GM12865 (cell line): ENCODE results near the gene OBI1.
"Not testable (repeated sequence)": the region's sequence is repeated elsewhere in the genome, so short reads cannot be mapped to it uniquely, and the experiment has no call there.

Source experiments
- DNase-seq: peaks from one replicate; pipeline ENCODE4 v3.0.0; 2010; ENCODE audit warnings: low read depth
- H3K4me3 ChIP-seq: 2 replicates; pipeline ENCODE4 v1.5.1; 2011; ENCODE audit warnings: mild to moderate bottlenecking, low read depth, low read length, control low read depth
- TF ChIP-seq, protein P1 (sequence below): IDR thresholded peaks from 2 replicates; pipeline ENCODE4 v1.5.1; 2011; ENCODE audit warnings: low read length, control low read depth, low read depth, inconsistent platforms; ENCODE audit not compliant: insufficient read depth; ENCODE audit errors: missing control alignments

The OBI1 gene

DNA sequence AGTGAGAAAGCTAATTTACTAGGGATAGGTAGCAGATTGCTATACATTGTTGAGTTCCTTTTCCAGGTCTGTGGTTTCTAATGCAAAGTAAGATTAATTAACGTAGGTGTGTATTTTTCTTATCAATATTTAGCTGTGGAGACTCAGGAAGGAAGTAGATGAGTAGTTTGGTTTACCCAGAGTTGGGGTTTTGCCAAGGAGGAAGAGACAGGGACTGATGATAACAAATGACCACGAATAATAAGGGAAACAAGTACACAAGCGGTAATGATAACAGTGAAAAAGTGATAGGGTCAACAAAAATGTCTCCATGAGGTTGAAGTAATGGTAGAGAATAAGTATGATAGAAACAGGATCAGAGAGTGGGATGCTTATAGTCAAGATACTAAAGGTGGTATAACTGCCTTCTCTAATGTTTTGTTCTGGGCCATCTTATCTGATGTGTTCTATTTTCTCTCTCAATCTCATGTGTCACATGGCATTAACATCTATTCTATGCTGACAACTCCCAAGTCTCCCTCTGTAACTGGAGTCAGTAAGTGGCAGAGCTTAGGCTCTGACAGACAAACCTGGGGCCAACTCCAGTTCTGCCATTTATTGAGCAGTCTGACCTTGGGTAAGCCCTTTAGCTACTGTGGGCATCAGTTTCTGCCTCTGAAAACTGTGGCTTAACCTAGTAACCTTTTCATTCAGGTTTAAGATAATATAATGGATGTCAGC lies 8.8 kb downstream of the OBI1 start:
- TF ChIP-seq, protein P1, sequence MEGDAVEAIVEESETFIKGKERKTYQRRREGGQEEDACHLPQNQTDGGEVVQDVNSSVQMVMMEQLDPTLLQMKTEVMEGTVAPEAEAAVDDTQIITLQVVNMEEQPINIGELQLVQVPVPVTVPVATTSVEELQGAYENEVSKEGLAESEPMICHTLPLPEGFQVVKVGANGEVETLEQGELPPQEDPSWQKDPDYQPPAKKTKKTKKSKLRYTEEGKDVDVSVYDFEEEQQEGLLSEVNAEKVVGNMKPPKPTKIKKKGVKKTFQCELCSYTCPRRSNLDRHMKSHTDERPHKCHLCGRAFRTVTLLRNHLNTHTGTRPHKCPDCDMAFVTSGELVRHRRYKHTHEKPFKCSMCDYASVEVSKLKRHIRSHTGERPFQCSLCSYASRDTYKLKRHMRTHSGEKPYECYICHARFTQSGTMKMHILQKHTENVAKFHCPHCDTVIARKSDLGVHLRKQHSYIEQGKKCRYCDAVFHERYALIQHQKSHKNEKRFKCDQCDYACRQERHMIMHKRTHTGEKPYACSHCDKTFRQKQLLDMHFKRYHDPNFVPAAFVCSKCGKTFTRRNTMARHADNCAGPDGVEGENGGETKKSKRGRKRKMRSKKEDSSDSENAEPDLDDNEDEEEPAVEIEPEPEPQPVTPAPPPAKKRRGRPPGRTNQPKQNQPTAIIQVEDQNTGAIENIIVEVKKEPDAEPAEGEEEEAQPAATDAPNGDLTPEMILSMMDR = no peak
- H3K4me3 ChIP-seq = no peak overlapping the region
- DNase-seq = no peak

DNA sequence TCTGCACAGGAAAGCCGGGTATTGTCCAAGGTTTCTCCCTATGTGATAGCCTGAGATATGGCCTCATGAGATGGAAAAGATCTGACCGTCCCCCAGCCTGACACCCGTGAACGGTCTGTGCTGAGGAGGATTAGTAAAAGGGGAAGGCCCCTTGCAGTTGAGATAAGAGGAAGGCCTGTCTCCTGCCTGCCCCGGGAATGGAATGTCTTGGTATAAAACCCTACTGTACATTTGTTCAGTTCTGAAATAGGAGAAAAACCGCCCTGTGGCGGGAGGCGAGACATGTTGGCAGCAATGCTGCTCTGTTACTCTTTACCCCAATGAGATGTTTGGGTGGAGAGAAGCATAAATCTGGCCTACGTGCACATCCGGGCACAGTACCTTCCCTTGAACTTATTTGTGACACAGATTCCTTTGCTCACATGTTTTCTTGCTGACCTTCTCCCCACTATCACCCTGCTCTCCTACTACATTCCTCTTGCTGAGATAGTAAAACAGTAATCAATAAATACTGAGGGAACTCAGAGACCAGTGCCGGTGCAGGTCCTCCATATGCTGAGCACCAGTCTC lies 11.8 kb downstream of the OBI1 start:
- not testable (repeated sequence) for DNase-seq, H3K4me3 ChIP-seq

DNA sequence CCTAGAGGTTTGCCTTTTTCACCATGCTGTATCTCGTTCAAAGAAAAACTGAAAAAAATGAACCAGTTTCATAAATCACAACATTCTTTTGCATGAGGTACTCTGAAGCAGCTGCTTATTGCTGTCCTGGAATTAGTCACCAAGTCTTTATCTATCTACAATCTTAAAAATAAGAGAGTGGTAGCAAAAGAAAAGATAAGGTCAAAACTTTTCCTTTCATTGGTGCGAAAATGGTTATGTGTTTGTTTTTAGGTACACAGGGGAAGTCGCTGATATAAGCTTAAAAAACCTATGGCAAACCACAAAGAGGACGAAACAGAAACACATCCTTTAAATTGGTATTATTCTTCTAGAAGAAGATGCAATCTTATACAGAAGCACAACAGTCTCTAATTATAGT lies 20.7 kb downstream of the OBI1 start:
- no peak overlapping the region for H3K4me3 ChIP-seq
- TF ChIP-seq, protein P1 = no peak
- no peak for DNase-seq

DNA sequence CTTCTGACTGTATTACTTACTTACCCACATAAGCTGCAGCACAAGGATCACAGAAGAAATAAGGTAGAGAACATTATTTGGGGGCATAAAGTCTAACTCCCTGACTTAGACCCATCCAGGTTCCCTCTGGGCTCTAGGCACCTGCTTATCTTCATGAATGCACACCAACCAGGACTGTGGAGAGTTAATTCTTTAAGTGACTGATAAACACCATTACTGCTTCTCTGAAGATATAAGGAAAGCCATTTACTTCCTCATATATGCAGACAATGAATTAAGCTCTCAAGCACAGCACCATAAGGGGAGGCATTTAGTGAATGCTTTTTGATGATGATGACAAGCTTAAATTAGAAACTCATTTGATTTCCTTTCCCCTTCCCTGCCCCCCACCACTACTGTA lies 22.5 kb downstream of the OBI1 start:
- H3K4me3 ChIP-seq = no peak overlapping the region
- DNase-seq = no peak
- TF ChIP-seq, protein P1 = no peak

DNA sequence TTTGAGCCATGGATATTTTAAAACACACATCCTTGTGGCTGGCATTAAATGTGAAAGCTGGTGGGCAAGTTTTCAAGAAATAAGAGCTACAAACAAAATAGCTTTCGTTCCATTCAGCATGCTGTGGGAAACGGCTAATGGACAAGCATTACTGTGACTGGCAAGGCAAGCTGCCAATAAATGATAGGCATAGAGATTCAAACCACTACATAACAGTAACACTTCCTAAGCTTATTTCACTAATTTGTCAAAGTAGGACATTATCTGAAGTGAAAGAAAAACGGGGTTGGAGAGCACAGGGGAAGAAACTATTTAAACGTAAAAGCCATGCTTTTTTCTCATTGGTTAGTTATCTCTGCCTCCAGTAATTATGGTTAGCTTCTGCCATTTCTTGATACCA lies 26.0 kb downstream of the OBI1 start:
- TF ChIP-seq, protein P1 = no peak
- H3K4me3 ChIP-seq = no peak overlapping the region

DNA sequence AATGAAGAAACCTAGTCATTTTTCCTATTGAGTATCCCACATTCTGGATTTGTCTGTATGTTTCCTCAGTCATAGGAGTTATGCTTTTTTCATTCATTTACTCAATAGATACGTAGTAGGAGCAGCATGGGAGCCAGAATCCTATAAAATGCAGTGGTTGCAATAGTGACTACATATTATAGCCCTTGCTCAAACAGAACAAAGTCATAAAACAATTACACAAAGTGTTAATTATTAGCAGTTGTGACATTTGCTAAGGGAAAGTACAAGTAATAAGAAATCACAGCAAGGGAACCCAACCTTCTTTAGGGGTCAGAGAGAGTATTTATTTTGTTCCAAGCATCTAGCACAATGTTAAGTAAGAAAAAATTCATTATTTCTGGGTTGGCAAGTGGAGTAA lies 27.9 kb downstream of the OBI1 start:
- no peak overlapping the region for H3K4me3 ChIP-seq
- DNase-seq = no peak
- TF ChIP-seq, protein P1 = no peak

More for the DNA sequence above, 26.0 kb downstream of the OBI1 start:
- DNase-seq = no peak

DNA sequence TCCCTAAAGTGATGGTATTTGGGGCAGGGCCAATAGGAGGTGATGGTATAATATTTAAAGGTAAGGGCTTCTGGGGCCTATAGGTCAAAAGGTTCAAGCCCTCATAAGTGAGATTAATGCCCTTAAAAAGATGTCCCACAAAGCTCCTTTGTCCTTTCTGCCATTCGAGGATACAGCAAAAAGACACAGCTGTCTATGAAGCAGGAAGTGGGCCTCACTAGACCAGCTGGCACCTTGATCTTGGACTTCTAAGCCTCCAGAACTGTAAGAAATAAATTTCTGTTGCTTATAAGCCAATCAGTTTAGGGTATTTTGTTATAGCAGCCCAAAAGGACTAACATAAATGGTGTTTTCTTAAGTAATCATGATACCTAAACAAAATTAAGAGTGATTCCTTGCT lies 28.4 kb downstream of the OBI1 start:
- H3K4me3 ChIP-seq = no peak overlapping the region
- no peak for DNase-seq
- TF ChIP-seq, protein P1 = no peak
